Astrocyte (in vitro differentiated cells and primary cell): ENCODE data around the gene C1orf21.

Experiments
- EZH2 ChIP-seq: IDR thresholded peaks from 2 replicates; pipeline ENCODE4 v1.6.1; 2012; ENCODE audit warnings: mild to moderate bottlenecking, low read length, inconsistent platforms; ENCODE audit not compliant: insufficient read depth
- TF ChIP-seq, protein P1 (sequence below): IDR thresholded peaks from 2 replicates; pipeline ENCODE4 v1.5.1; 2011; ENCODE audit warnings: low read depth, mild to moderate bottlenecking, inconsistent platforms, low read length, moderate library complexity; ENCODE audit not compliant: insufficient read depth

DNA sequence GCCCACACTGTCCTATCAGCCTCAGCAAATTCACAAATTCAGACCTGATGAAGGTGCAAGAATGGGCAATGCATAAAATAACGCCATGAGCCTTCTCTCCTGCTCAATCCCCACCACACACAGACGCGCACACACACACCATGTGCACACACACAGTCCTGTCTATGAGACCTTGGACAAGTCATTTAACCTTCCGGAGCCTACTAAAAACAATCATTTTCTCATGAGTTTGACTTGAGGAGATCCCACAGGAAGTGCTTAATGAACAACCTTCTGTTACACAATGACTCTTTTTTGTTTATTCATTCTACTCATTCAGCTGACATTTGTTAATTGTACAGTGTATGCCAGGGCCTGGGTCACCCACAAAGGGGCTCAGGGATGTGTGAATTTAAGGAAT, 242.4 kb downstream of the C1orf21 start:
- TF ChIP-seq, protein P1, sequence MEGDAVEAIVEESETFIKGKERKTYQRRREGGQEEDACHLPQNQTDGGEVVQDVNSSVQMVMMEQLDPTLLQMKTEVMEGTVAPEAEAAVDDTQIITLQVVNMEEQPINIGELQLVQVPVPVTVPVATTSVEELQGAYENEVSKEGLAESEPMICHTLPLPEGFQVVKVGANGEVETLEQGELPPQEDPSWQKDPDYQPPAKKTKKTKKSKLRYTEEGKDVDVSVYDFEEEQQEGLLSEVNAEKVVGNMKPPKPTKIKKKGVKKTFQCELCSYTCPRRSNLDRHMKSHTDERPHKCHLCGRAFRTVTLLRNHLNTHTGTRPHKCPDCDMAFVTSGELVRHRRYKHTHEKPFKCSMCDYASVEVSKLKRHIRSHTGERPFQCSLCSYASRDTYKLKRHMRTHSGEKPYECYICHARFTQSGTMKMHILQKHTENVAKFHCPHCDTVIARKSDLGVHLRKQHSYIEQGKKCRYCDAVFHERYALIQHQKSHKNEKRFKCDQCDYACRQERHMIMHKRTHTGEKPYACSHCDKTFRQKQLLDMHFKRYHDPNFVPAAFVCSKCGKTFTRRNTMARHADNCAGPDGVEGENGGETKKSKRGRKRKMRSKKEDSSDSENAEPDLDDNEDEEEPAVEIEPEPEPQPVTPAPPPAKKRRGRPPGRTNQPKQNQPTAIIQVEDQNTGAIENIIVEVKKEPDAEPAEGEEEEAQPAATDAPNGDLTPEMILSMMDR = no peak
- no peak for TF ChIP-seq EZH2
